K562 (cell line): Measurements from ENCODE around the gene MYRIP. TPM values are rescaled to one million over a fixed set of nuclear protein-coding genes. Genes with fewer than 3 reads are reported as not detected.

Experiments used
- CTBP1 ChIP-seq: fragments of 450-650 bp; IDR thresholded peaks from 2 replicates; pipeline ENCODE4 v1.6.1; 2016; ENCODE audit warnings: borderline replicate concordance
- EP300 ChIP-seq: IDR thresholded peaks from 2 replicates; pipeline ENCODE4 v1.6.1; 2012; ENCODE audit warnings: low read length, improper control_type of control experiment
- FOXJ2 ChIP-seq: fragments of 200-800 bp; sonication (Bioruptor generic); IDR thresholded peaks from 2 replicates; pipeline ENCODE4 v1.6.1; 2016; ENCODE audit warnings: missing genetic modification characterization, missing compliant biosample characterization
- FOXK1 ChIP-seq: sonication (generic); formaldehyde crosslinking; IDR thresholded peaks from 2 replicates; pipeline ENCODE4 v1.8.0; 2022; ENCODE audit warnings: missing genetic modification reagents, mild to moderate bottlenecking, borderline replicate concordance
- ZNF316 ChIP-seq: fragments of 450-650 bp; IDR thresholded peaks from 2 replicates; pipeline ENCODE4 v1.6.1; 2016
- polyA plus RNA-seq, 8 experiments: library from polyadenylated mRNA; depleted of rRNA in 4 of 8; stranded (reverse) in 5 of 8; unstranded in 3 of 8; fragments of >200 nt; fragmentation: Nextera tagmentation in 2 of 8; fragmentation: Illumina TruSeq in 1 of 8; extraction: Ambion mirVana in 2 of 8; extraction: Trizol in 1 of 8; gene quantifications; 2 replicates each; pipeline versions ENCODE4 v1.2.1 to v1.2.3, GENCODE V29; 2011 to 2014; ENCODE audit warnings: inconsistent platforms in 1 of 8, missing spikeins in 1 of 8
- total RNA-seq, 7 experiments: library from RNA; depleted of rRNA in 6 of 7; stranded (reverse); fragments of >200 nt in 6 of 7; fragmentation: Illumina TruSeq in 2 of 7; extraction: Trizol in 2 of 7; gene quantifications; 2 replicates each; pipeline versions ENCODE4 v1.2.1 to v1.2.3, GENCODE V29; 2011 to 2021; ENCODE audit warnings: low replicate concordance in 1 of 7
- TF ChIP-seq, protein P1 (sequence below): fragments of 450-650 bp; IDR thresholded peaks from 2 replicates; pipeline ENCODE4 v1.6.1; 2014; ENCODE audit warnings: low read depth, mild to moderate bottlenecking, moderate library complexity, borderline replicate concordance
- TF ChIP-seq, protein P2 (sequence below): fragments of 450-650 bp; IDR thresholded peaks from 2 replicates; pipeline ENCODE4 v1.6.1; 2016
- TF ChIP-seq, protein P3 (sequence below): sonication (generic); formaldehyde crosslinking; IDR thresholded peaks from 2 replicates; pipeline ENCODE4 v1.8.1; 2023; ENCODE audit warnings: missing genetic modification reagents, mild to moderate bottlenecking, borderline replicate concordance
- TF ChIP-seq, protein P4 (sequence below), 2 experiments: fragments of 450-650 bp; formaldehyde crosslinking in 1 of 2; IDR thresholded peaks; 2 replicates each; pipeline versions ENCODE4 v1.4.0 to v1.6.1; 2014 to 2020; ENCODE audit warnings: mild to moderate bottlenecking in 2 of 2, borderline replicate concordance in 1 of 2, low read depth in 1 of 2
- TF ChIP-seq, protein P5 (sequence below): fragments of 450-650 bp; IDR thresholded peaks from 2 replicates; pipeline ENCODE4 v1.6.1; 2017; ENCODE audit warnings: mild to moderate bottlenecking, moderate library complexity

The MYRIP gene
- total and polyA plus RNA-seq, 9 of the 15 experiments (the other 6 are each of a cell fraction or from before 2014, with no cell fraction given), result 0.03 to 0.12 TPM; not detected in 7

DNA sequence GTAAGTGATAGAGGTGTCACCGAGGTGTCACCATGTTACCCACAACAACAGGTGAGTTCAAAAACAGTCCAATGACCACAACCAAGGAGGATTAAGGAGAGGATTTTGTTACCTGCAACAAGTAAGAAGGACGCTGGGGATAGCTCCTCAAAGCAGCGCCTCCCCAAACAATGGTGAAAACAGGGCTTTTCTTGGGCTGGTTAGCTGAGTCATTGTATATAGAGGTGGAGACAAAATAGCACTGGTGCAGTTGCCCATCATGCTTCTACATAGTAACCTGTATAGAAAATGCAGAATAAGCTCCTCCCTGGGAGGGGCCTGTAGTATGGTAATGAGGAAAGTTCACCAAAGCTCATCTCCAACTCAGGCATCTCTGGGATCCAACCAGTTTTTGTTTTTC, 383.2 kb downstream of the MYRIP start (continued):
- TF ChIP-seq, protein P1, sequence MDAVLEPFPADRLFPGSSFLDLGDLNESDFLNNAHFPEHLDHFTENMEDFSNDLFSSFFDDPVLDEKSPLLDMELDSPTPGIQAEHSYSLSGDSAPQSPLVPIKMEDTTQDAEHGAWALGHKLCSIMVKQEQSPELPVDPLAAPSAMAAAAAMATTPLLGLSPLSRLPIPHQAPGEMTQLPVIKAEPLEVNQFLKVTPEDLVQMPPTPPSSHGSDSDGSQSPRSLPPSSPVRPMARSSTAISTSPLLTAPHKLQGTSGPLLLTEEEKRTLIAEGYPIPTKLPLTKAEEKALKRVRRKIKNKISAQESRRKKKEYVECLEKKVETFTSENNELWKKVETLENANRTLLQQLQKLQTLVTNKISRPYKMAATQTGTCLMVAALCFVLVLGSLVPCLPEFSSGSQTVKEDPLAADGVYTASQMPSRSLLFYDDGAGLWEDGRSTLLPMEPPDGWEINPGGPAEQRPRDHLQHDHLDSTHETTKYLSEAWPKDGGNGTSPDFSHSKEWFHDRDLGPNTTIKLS, result no peak
- TF ChIP-seq FOXK1 (CRISPR knock-in tag) (no peak), EP300 (0 out of 2 replicates have a peak, but pooled peaks have one; percentile 5), ZNF316 (peak; percentile 88), CTBP1 (peak; percentile 43), FOXJ2 (tag) (0 out of 2 replicates have a peak, but pooled peaks have one; percentile 21)
- TF ChIP-seq, protein P2, sequence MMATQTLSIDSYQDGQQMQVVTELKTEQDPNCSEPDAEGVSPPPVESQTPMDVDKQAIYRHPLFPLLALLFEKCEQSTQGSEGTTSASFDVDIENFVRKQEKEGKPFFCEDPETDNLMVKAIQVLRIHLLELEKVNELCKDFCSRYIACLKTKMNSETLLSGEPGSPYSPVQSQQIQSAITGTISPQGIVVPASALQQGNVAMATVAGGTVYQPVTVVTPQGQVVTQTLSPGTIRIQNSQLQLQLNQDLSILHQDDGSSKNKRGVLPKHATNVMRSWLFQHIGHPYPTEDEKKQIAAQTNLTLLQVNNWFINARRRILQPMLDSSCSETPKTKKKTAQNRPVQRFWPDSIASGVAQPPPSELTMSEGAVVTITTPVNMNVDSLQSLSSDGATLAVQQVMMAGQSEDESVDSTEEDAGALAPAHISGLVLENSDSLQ, result peak; percentile 40; the same call in 1 of the 2 replicates
- TF ChIP-seq, protein P3, sequence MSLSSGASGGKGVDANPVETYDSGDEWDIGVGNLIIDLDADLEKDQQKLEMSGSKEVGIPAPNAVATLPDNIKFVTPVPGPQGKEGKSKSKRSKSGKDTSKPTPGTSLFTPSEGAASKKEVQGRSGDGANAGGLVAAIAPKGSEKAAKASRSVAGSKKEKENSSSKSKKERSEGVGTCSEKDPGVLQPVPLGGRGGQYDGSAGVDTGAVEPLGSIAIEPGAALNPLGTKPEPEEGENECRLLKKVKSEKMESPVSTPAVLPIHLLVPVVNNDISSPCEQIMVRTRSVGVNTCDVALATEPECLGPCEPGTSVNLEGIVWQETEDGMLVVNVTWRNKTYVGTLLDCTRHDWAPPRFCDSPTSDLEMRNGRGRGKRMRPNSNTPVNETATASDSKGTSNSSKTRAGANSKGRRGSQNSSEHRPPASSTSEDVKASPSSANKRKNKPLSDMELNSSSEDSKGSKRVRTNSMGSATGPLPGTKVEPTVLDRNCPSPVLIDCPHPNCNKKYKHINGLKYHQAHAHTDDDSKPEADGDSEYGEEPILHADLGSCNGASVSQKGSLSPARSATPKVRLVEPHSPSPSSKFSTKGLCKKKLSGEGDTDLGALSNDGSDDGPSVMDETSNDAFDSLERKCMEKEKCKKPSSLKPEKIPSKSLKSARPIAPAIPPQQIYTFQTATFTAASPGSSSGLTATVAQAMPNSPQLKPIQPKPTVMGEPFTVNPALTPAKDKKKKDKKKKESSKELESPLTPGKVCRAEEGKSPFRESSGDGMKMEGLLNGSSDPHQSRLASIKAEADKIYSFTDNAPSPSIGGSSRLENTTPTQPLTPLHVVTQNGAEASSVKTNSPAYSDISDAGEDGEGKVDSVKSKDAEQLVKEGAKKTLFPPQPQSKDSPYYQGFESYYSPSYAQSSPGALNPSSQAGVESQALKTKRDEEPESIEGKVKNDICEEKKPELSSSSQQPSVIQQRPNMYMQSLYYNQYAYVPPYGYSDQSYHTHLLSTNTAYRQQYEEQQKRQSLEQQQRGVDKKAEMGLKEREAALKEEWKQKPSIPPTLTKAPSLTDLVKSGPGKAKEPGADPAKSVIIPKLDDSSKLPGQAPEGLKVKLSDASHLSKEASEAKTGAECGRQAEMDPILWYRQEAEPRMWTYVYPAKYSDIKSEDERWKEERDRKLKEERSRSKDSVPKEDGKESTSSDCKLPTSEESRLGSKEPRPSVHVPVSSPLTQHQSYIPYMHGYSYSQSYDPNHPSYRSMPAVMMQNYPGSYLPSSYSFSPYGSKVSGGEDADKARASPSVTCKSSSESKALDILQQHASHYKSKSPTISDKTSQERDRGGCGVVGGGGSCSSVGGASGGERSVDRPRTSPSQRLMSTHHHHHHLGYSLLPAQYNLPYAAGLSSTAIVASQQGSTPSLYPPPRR (CRISPR knock-in tag), result no peak
- TF ChIP-seq, protein P4, sequence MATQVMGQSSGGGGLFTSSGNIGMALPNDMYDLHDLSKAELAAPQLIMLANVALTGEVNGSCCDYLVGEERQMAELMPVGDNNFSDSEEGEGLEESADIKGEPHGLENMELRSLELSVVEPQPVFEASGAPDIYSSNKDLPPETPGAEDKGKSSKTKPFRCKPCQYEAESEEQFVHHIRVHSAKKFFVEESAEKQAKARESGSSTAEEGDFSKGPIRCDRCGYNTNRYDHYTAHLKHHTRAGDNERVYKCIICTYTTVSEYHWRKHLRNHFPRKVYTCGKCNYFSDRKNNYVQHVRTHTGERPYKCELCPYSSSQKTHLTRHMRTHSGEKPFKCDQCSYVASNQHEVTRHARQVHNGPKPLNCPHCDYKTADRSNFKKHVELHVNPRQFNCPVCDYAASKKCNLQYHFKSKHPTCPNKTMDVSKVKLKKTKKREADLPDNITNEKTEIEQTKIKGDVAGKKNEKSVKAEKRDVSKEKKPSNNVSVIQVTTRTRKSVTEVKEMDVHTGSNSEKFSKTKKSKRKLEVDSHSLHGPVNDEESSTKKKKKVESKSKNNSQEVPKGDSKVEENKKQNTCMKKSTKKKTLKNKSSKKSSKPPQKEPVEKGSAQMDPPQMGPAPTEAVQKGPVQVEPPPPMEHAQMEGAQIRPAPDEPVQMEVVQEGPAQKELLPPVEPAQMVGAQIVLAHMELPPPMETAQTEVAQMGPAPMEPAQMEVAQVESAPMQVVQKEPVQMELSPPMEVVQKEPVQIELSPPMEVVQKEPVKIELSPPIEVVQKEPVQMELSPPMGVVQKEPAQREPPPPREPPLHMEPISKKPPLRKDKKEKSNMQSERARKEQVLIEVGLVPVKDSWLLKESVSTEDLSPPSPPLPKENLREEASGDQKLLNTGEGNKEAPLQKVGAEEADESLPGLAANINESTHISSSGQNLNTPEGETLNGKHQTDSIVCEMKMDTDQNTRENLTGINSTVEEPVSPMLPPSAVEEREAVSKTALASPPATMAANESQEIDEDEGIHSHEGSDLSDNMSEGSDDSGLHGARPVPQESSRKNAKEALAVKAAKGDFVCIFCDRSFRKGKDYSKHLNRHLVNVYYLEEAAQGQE (IDR thresholded peaks at IDR 0.05; ENCODE audit: borderline replicate concordance), result peak; percentile 19; the same call in 1 of the 2 replicates
- TF ChIP-seq, protein P4 (CRISPR knock-in tag; IDR thresholded peaks at IDR 0.05; ENCODE audit: low read depth), result no peak
- TF ChIP-seq, protein P5, sequence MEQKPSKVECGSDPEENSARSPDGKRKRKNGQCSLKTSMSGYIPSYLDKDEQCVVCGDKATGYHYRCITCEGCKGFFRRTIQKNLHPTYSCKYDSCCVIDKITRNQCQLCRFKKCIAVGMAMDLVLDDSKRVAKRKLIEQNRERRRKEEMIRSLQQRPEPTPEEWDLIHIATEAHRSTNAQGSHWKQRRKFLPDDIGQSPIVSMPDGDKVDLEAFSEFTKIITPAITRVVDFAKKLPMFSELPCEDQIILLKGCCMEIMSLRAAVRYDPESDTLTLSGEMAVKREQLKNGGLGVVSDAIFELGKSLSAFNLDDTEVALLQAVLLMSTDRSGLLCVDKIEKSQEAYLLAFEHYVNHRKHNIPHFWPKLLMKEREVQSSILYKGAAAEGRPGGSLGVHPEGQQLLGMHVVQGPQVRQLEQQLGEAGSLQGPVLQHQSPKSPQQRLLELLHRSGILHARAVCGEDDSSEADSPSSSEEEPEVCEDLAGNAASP, result no peak
